Fibroblast of skin of right quadriceps (primary cell): ENCODE results near the gene MEGF6.

Experiments
- DNase-seq: peaks from one replicate; pipeline ENCODE4 v3.0.0-alpha.2; 2013

The MEGF6 gene

GRCh38 chr1:3453891-3454810 is 157.2 kb downstream of the MEGF6 start, which contains the start of gene ARHGEF16:
TSS of gene ARHGEF16 (plus strand) at chr1:3454665. CDS start at chr1:3463085, 8,420 bp downstream.
- DNase-seq: peak; percentile 29

GRCh38 chr1:3453203-3453761 is 158.0 kb downstream of the MEGF6 start:
- peak; percentile 40 for DNase-seq

- DNase-seq: no peak
Observed at GRCh38 chr1:3452866-3453175, 158.5 kb downstream of the MEGF6 start.

- no peak for DNase-seq
Observed at GRCh38 chr1:3451994-3452865, 159.1 kb downstream of the MEGF6 start.

- no peak for DNase-seq
Observed at GRCh38 chr1:3450983-3451382, 160.3 kb downstream of the MEGF6 start.

- DNase-seq: no peak
Observed at GRCh38 chr1:3450202-3450863, 161.0 kb downstream of the MEGF6 start.

GRCh38 chr1:3444736-3445135 is 166.6 kb downstream of the MEGF6 start:
- no peak for DNase-seq

- DNase-seq: no peak
Observed at GRCh38 chr1:3444298-3444697, 167.0 kb downstream of the MEGF6 start.

GRCh38 chr1:3443807-3444206 is 167.5 kb downstream of the MEGF6 start:
- DNase-seq: no peak

- no peak for DNase-seq
Observed at GRCh38 chr1:3442901-3443300, 168.4 kb downstream of the MEGF6 start.

- no peak for DNase-seq
Observed at GRCh38 chr1:3442331-3442730, 169.0 kb downstream of the MEGF6 start.

GRCh38 chr1:3441880-3442279 is 169.4 kb downstream of the MEGF6 start:
- no peak for DNase-seq

GRCh38 chr1:3441410-3441847 is 169.9 kb downstream of the MEGF6 start:
- DNase-seq: no peak

GRCh38 chr1:3440711-3441409 is 170.4 kb downstream of the MEGF6 start:
- no peak for DNase-seq

GRCh38 chr1:3440300-3440681 is 171.0 kb downstream of the MEGF6 start:
- no peak for DNase-seq
